HL-60 (cell line): ENCODE measurements around the gene SEPTIN2.

ENCODE experiments used
- CTCF ChIP-seq: IDR thresholded peaks from one replicate; pipeline ENCODE4 v1.5.1; 2011; ENCODE audit warnings: low read length, control low read depth, inconsistent platforms; ENCODE audit not compliant: insufficient read depth
- POLR2AphosphoS5 ChIP-seq: IDR thresholded peaks from 2 replicates; pipeline ENCODE4 v1.6.1; 2012; ENCODE audit warnings: low read depth

- no peak for TF ChIP-seq CTCF
- TF ChIP-seq POLR2AphosphoS5, result no peak
Measured at GRCh38 chr2:241324775-241325174, 9.1 kb downstream of the SEPTIN2 start.
